Adrenal gland (tissue), 5 donors: Measurements from ENCODE around the gene COG7.

Experiments
- POLR2A ChIP-seq, 2 donors: fragments of 450-650 bp; IDR thresholded peaks; one replicate each; pipeline ENCODE4 v1.6.1; 2017; ENCODE audit warnings: antibody characterized with exemption in 2 of 2, mild to moderate bottlenecking in 2 of 2, moderate library complexity in 1 of 2
- TF ChIP-seq, protein P1 (sequence below), 6 experiments: fragments of 450-650 bp in 4 of 6; fragments of 200-600 bp in 2 of 6; sonication (generic) in 1 of 6; IDR thresholded peaks; 1 replicate in 5 of 6; 2 replicates in 1 of 6; pipeline versions ENCODE4 v1.5.1 to v1.8.0; 2016 to 2021; ENCODE audit warnings: antibody characterized with exemption in 6 of 6, mild to moderate bottlenecking in 2 of 6, moderate library complexity in 1 of 6
- donor health status: DM: no; HTN: no; CAD: no.

- no peak for TF ChIP-seq POLR2A (IDR thresholded peaks at IDR 0.05)
- TF ChIP-seq, protein P1, sequence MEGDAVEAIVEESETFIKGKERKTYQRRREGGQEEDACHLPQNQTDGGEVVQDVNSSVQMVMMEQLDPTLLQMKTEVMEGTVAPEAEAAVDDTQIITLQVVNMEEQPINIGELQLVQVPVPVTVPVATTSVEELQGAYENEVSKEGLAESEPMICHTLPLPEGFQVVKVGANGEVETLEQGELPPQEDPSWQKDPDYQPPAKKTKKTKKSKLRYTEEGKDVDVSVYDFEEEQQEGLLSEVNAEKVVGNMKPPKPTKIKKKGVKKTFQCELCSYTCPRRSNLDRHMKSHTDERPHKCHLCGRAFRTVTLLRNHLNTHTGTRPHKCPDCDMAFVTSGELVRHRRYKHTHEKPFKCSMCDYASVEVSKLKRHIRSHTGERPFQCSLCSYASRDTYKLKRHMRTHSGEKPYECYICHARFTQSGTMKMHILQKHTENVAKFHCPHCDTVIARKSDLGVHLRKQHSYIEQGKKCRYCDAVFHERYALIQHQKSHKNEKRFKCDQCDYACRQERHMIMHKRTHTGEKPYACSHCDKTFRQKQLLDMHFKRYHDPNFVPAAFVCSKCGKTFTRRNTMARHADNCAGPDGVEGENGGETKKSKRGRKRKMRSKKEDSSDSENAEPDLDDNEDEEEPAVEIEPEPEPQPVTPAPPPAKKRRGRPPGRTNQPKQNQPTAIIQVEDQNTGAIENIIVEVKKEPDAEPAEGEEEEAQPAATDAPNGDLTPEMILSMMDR (IDR thresholded peaks at IDR 0.05): no peak
These were observed 67.5 kb downstream of the COG7 start for GRCh38 chr16:23385441-23385840.
